GM10266 (cell line): ENCODE measurements around the gene CEACAM16.

Source experiments
- DNase-seq: peaks from one replicate; pipeline ENCODE4 v3.0.0; 2012; ENCODE audit errors: extremely low spot score
- CTCF ChIP-seq: IDR thresholded peaks from 2 replicates; pipeline ENCODE4 v1.5.1; 2012; ENCODE audit warnings: mild to moderate bottlenecking, low read depth; ENCODE audit not compliant: control insufficient read depth, insufficient read depth; ENCODE audit errors: missing control alignments

Gene CEACAM16

GRCh38 chr19:44723952-44724319 lies 25.0 kb downstream of the CEACAM16 start:
- TF ChIP-seq CTCF, result peak; percentile 93
- DNase-seq, result peak; percentile 82

GRCh38 chr19:44725251-44725650 lies 26.3 kb downstream of the CEACAM16 start:
- no peak for TF ChIP-seq CTCF
- DNase-seq, result no peak

GRCh38 chr19:44725684-44726083 lies 26.7 kb downstream of the CEACAM16 start:
- no peak for DNase-seq
- no peak for TF ChIP-seq CTCF

GRCh38 chr19:44726465-44726864 lies 27.5 kb downstream of the CEACAM16 start:
- no peak for DNase-seq
- no peak for TF ChIP-seq CTCF

GRCh38 chr19:44728178-44728577 lies 29.2 kb downstream of the CEACAM16 start:
- no peak for TF ChIP-seq CTCF
- no peak for DNase-seq

GRCh38 chr19:44729516-44730033 lies 30.6 kb downstream of the CEACAM16 start:
- no peak for DNase-seq
- TF ChIP-seq CTCF, result no peak

- DNase-seq, result no peak
- no peak for TF ChIP-seq CTCF
Observed at GRCh38 chr19:44731081-44731480, 32.1 kb downstream of the CEACAM16 start.
